Astrocyte of the cerebellum (primary cell): ENCODE results near the gene ITFG2.

ENCODE experiments used
- DNase-seq: peaks from one replicate; pipeline ENCODE4 v3.0.0-alpha.2; 2011; ENCODE audit warnings: low read depth
- H3K4me3 ChIP-seq: 2 replicates; pipeline ENCODE4 v1.5.1; 2011; ENCODE audit warnings: mild to moderate bottlenecking, low read depth, low read length, moderate library complexity
- CTCF ChIP-seq: IDR thresholded peaks from 2 replicates; pipeline ENCODE4 v1.5.1; 2012; ENCODE audit warnings: low read length, low read depth, moderate library complexity, mild to moderate bottlenecking; ENCODE audit errors: missing control alignments
- in situ Hi-C: cut with HindIII; loops from 2 replicates; pipeline ENCODE4 v1.10.0; 2017; ENCODE audit warnings: low sequenced_read_pairs

Gene ITFG2

GRCh38 chr12:2812290-2813213, at the start of gene ITFG2:
TSS of gene ITFG2 (plus strand) at chr12:2812668. CDS start at chr12:2812761, 93 bp downstream.
- in situ Hi-C loops: no loop called here
- DNase-seq: peak; percentile 95
- no peak for TF ChIP-seq CTCF
- H3K4me3 ChIP-seq: peak within 1 kb of the TSS; percentile 82

- TF ChIP-seq CTCF: no peak
- no peak for DNase-seq
- H3K4me3 ChIP-seq: no peak overlapping the region
- in situ Hi-C loops: no loop called here
Observed at GRCh38 chr12:2764398-2764797, 48.1 kb upstream of the ITFG2 start.

GRCh38 chr12:2765052-2765451, 47.4 kb upstream of the ITFG2 start:
- in situ Hi-C loops: no loop called here
- no peak overlapping the region for H3K4me3 ChIP-seq
- TF ChIP-seq CTCF: no peak
- no peak for DNase-seq

- no peak for DNase-seq
- no peak for TF ChIP-seq CTCF
- in situ Hi-C loops: no loop called here
- H3K4me3 ChIP-seq: no peak overlapping the region
Observed at GRCh38 chr12:2765608-2766007, 46.9 kb upstream of the ITFG2 start.

GRCh38 chr12:2768224-2768961, 44.1 kb upstream of the ITFG2 start:
- DNase-seq: no peak

More at GRCh38 chr12:2768224-2768961, 44.1 kb upstream of the ITFG2 start:
- in situ Hi-C loops: no loop called here
- no peak overlapping the region for H3K4me3 ChIP-seq
- no peak for TF ChIP-seq CTCF
